ENCODE results near the gene TRIM9. TPM values are rescaled to one million over a fixed set of nuclear protein-coding genes. Genes with fewer than 3 reads are reported as not detected.
A peak's percentile ranks its signal among the peaks of the same experiment; 100 is the strongest.

TRIM9 gene
- total RNA-seq, 3 donors from 2014 or later, result 0.72 to 8.7 (median 3.9) TPM

DNA sequence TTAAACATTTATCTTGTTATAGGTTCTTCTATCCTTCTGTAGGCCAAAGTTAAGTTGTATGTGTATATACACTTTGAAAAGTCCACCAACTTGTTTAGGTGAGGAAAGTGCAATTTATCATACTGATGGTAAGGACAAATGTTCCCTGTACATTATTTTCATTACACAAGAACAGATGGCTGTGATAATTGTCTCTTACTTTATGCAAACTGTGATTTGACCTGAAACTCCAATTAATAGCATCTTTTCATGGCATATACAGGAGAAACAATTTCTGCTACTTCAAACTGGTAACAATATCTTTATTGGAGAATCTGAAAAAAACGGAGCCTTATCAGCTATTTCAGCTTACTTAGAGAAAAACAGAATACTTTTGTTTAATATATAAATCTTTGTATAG, 5.6 kb downstream of the TRIM9 start:
- H3K4me3 ChIP-seq, result no peak overlapping the region
- DNase-seq, result no peak
- intact Hi-C loops (cut with DNase I, micrococcal nuclease), result no loop called here
- no peaks in the 10 kb centered on the region for H3K9me3 ChIP-seq
- H3K4me1 ChIP-seq (ENCODE audit: low read depth), result peaks cover 11% of the 10 kb centered on the region
- TF ChIP-seq, protein P1, sequence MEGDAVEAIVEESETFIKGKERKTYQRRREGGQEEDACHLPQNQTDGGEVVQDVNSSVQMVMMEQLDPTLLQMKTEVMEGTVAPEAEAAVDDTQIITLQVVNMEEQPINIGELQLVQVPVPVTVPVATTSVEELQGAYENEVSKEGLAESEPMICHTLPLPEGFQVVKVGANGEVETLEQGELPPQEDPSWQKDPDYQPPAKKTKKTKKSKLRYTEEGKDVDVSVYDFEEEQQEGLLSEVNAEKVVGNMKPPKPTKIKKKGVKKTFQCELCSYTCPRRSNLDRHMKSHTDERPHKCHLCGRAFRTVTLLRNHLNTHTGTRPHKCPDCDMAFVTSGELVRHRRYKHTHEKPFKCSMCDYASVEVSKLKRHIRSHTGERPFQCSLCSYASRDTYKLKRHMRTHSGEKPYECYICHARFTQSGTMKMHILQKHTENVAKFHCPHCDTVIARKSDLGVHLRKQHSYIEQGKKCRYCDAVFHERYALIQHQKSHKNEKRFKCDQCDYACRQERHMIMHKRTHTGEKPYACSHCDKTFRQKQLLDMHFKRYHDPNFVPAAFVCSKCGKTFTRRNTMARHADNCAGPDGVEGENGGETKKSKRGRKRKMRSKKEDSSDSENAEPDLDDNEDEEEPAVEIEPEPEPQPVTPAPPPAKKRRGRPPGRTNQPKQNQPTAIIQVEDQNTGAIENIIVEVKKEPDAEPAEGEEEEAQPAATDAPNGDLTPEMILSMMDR (IDR thresholded peaks at IDR 0.05), result no peak
- no peak for ATAC-seq
- no peaks in the 10 kb centered on the region for H3K36me3 ChIP-seq (ENCODE audit: low read depth)

DNA sequence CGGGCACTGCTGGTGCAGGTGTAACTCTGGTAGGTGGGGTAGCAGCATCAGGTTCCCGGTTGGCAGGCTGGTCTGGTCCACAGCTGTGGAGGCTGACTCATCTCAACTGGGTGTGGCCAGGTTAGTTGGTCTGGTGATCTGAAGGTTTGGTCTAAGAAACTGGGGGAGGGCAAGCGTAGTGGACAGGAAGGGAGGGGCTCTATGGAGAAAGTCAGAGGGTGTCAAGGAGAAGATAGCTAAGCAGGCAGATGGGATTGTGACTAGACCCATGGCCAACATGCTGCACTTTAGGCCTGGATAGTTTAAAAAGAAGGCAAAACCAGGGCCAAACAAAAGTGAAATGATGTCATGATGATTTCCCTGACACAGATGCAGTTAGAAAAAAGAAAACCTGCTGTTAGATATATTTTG, 7.9 kb downstream of the TRIM9 start:
- no peak overlapping the region for H3K4me3 ChIP-seq
- no peaks in the 10 kb centered on the region for H3K9me3 ChIP-seq
- no peaks in the 10 kb centered on the region for H3K36me3 ChIP-seq (ENCODE audit: low read depth)
- TF ChIP-seq, protein P1 (IDR thresholded peaks at IDR 0.05), result no peak
- intact Hi-C loops (cut with DNase I, micrococcal nuclease), result no loop called here
- ATAC-seq, result peak; percentile 98
- H3K4me1 ChIP-seq (ENCODE audit: low read depth), result peaks cover 5% of the 10 kb centered on the region
- peak; percentile 74 to 83 (median 80) for DNase-seq

DNA sequence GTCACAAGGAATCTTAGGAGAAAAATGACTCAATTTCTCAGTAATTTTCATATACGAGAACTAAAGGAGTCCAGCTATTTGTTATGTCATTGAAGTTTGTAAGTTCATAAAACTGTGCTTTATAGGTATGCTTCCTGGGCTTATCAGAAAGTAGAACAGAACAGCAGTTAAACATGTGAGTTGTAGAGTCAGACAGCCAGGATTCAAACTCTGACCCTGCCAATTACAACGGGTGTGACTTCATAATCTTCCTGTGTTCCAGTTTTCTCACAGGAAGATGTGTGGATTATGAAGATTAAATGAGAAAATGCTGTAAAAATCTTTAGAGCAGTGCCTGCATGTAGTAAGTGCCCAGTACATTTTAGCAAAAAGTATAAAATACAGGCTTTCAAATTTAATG, 8.9 kb downstream of the TRIM9 start:
- Histone ChIP-seq H3K9me3 (no peaks in the 10 kb centered on the region), H3K36me3 (ENCODE audit: low read depth) (no peaks in the 10 kb centered on the region), H3K4me3 (no peak overlapping the region), H3K4me1 (ENCODE audit: low read depth) (peaks cover 11% of the 10 kb centered on the region)
- peak; percentile 81 for ATAC-seq
- intact Hi-C loops (cut with DNase I, micrococcal nuclease), result no loop called here
- TF ChIP-seq, protein P1 (IDR thresholded peaks at IDR 0.05), result no peak
- peak in 1 of 3 donors; percentile 45 for DNase-seq

DNA sequence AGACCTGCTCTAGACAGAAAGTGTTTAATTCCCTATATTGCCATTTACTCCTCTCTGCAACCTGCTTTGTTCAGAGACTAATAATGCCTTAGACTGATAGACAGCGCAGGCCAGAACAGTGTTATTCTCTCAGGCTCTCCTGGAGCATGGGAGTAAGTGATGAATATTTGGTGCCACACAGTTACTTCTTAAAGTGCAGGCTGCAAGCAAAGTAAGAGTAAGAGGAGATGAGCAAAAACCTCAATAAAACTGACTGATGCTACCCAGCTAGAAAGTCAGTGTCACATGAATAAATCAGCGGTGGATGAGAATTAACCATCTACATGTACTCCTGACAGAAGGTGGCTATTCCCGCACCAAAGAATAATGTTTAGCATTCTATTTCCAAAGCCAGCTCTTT, 9.9 kb downstream of the TRIM9 start:
- TF ChIP-seq, protein P1 (IDR thresholded peaks at IDR 0.05), result no peak
- intact Hi-C loops (cut with DNase I, micrococcal nuclease), result no loop called here
- ATAC-seq (no peak), DNase-seq (no peak)
- H3K36me3 ChIP-seq (ENCODE audit: low read depth), result no peaks in the 10 kb centered on the region
- peaks cover 11% of the 10 kb centered on the region for H3K4me1 ChIP-seq (ENCODE audit: low read depth)
- no peak overlapping the region for H3K4me3 ChIP-seq
- H3K9me3 ChIP-seq, result no peaks in the 10 kb centered on the region

DNA sequence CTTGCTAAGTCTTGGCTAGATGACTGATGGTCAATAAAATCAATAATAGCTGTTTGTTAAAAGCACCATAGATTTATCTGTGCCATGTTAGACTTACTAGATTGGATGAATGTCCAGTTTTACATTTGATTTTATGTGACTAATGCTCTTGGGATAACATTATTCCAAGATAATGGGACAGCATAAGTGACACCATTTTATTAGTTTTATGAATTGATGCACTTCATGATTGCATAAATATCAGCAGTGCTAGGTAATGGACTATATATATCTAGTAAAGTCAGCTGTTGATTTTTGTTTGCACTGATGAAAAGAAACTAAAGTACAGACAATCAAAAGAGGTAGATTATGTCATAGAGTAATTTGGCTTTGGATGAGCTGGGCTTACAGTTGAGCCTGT, 10.4 kb downstream of the TRIM9 start:
- no peaks in the 10 kb centered on the region for H3K36me3 ChIP-seq (ENCODE audit: low read depth)
- no peak for ATAC-seq
- TF ChIP-seq, protein P1 (IDR thresholded peaks at IDR 0.05), result no peak

DNA sequence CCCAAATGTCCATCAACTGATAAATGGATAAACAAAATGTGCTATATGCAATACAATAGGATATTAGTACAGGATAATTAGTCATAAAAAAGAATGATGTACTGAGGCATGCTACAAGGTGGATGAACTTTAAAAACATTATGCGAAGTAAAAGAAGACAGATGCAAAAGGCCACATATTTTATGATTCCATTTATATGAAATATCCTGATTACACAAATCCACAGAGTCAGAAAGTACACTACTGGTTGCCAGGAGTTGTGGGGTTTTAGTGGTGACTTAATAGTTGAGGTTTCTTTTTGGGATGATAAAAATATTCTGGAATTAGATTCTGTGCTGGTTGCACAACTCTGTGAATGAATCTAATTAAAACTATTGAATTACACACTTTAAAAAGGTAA, 12.6 kb downstream of the TRIM9 start:
- Histone ChIP-seq H3K36me3 (ENCODE audit: low read depth) (no peaks in the 10 kb centered on the region), H3K4me1 (ENCODE audit: low read depth) (peaks cover 15% of the 10 kb centered on the region), H3K9me3 (no peaks in the 10 kb centered on the region), H3K4me3 (no peak overlapping the region)
- TF ChIP-seq, protein P1 (IDR thresholded peaks at IDR 0.05), result no peak
- ATAC-seq, result no peak
- intact Hi-C loops (cut with DNase I, micrococcal nuclease), result no loop called here
- DNase-seq, result no peak

More for the DNA sequence above, 10.4 kb downstream of the TRIM9 start:
- H3K4me3 ChIP-seq, result no peak overlapping the region
- H3K9me3 ChIP-seq, result no peaks in the 10 kb centered on the region
- no peak for DNase-seq
- intact Hi-C loops (cut with DNase I, micrococcal nuclease), result no loop called here
- peaks cover 12% of the 10 kb centered on the region for H3K4me1 ChIP-seq (ENCODE audit: low read depth)

Data from mucosa of descending colon (tissue), 3 donors.